HCEC 1CT (cell line): ENCODE measurements around the gene WNT7B.
A peak's percentile ranks its signal among the peaks of the same experiment; 100 is the strongest.

Experiments
- DNase-seq: peaks from one replicate; pipeline ENCODE4 v3.0.0-alpha.2; 2017

WNT7B gene

GRCh38 chr22:45994491-45995404 lies 17.8 kb upstream of the WNT7B start:
- peak; percentile 42 for DNase-seq

GRCh38 chr22:45993841-45994240 lies 16.9 kb upstream of the WNT7B start:
- DNase-seq, result no peak

GRCh38 chr22:45993143-45993692 lies 16.3 kb upstream of the WNT7B start:
- DNase-seq, result no peak

- DNase-seq, result no peak
These were observed 15.8 kb upstream of the WNT7B start for GRCh38 chr22:45992737-45993136.

GRCh38 chr22:45991098-45991497 lies 14.1 kb upstream of the WNT7B start:
- no peak for DNase-seq

GRCh38 chr22:45987136-45987861 lies 10.3 kb upstream of the WNT7B start:
- no peak for DNase-seq

- DNase-seq, result no peak
These were observed 7.5 kb upstream of the WNT7B start for GRCh38 chr22:45984316-45984916.

GRCh38 chr22:45983797-45984196 lies 6.8 kb upstream of the WNT7B start:
- no peak for DNase-seq

- no peak for DNase-seq
These were observed 3.8 kb upstream of the WNT7B start for GRCh38 chr22:45980761-45981160.

GRCh38 chr22:45980268-45980570 lies 3.3 kb upstream of the WNT7B start:
- DNase-seq, result no peak

- DNase-seq, result no peak
These were observed 1.3 kb upstream of the WNT7B start for GRCh38 chr22:45978275-45978713.

GRCh38 chr22:45977551-45978274 lies 751 bp upstream of the WNT7B start:
- DNase-seq, result no peak

- no peak for DNase-seq
These were observed 534 bp downstream of the WNT7B start for GRCh38 chr22:45976254-45977002.

- no peak for DNase-seq
These were observed 1.5 kb downstream of the WNT7B start for GRCh38 chr22:45975164-45976161.

GRCh38 chr22:45974498-45974897 lies 2.5 kb downstream of the WNT7B start:
- no peak for DNase-seq

- DNase-seq, result no peak
These were observed 4.1 kb downstream of the WNT7B start for GRCh38 chr22:45972889-45973253.

GRCh38 chr22:45972091-45972888 lies 4.7 kb downstream of the WNT7B start:
- DNase-seq, result no peak

- DNase-seq, result no peak
These were observed 5.4 kb downstream of the WNT7B start for GRCh38 chr22:45971408-45972028.

- no peak for DNase-seq
These were observed 6.1 kb downstream of the WNT7B start for GRCh38 chr22:45970705-45971407.
